ENCODE results near the gene RREB1. TPM values are rescaled to one million over a fixed set of nuclear protein-coding genes. Genes with fewer than 3 reads are reported as not detected.

The RREB1 gene
- total and polyA plus RNA-seq, 2 donors (not counting 3 experiments of a cell fraction or from before 2014, with no cell fraction given), result 3.7 to 33.0 TPM

DNA sequence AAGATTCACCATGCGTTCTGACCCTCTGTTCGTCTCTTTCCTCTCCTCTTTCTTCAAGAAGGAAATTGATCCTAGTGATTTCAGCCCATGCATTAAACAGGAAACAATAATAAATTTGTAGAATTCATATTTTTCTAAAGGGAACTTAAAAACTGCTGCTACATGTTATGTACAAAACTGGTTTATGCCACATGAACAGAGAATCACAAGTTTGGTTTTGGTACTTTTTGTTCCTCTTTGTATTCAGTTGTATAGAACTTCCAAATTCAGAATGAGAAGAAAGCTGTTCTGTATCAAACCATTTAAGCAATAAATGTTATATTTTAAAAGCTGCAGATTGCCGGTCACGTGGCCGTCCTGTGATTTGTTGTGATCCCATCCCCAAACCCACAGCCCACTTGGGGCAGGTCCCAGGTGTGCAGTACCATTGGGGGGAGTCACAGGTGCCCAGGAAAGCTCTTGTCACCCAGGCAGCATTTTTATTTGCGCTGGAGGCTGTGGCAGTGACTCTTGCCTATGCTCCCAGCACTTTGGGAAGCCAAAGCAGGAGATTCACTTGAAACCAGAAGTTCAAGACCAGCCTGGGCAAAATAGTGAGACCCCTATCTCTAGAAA is 144.0 kb downstream of the RREB1 start:
- BruUV-seq (replicated peaks), result no TSS peak
- Histone ChIP-seq H3K4me1 (ENCODE audit: control insufficient read depth, extremely low read depth, insufficient read depth, low read length) (no peaks in the 10 kb centered on the region), H4K20me1 (replicated peaks; ENCODE audit: control insufficient read depth, extremely low read depth, insufficient read depth, low read length) (no peaks in the 10 kb centered on the region), H2AFZ (ENCODE audit: low read depth, low read length) (no peak overlapping the region), H3K36me3 (ENCODE audit: control insufficient read depth in 2 of 2, extremely low read depth in 1 of 2, insufficient read depth in 2 of 2, low read length in 2 of 2) (peaks cover 5 to 33% of the 10 kb centered on the region in 2 experiments), H3K4me2 (ENCODE audit: insufficient read depth, low read length) (no peak overlapping the region), H3K27me3 (ENCODE audit: control insufficient read depth in 2 of 2, insufficient read depth in 2 of 2, low read length in 2 of 2) (no peaks in the 10 kb centered on the region), H3K79me2 (ENCODE audit: control insufficient read depth, insufficient read depth, low read length) (no peaks in the 10 kb centered on the region), H3K9me1 (replicated peaks; ENCODE audit: control insufficient read depth, extremely low read depth, insufficient read depth, low read length) (no peaks in the 10 kb centered on the region), H3K4me3 (replicated peaks in 1 of 3; ENCODE audit: insufficient read depth in 1 of 3, low read depth in 1 of 3, low read length in 3 of 3) (no peak overlapping the region), H3K27ac (ENCODE audit: insufficient read depth, low read depth, low read length) (no peak overlapping the region), H3K9ac (replicated peaks; ENCODE audit: extremely low read depth, insufficient read depth, low read length) (no peak overlapping the region), H3K9me3 (replicated peaks; ENCODE audit: control insufficient read depth, insufficient read depth, low read length) (no peaks in the 10 kb centered on the region)
- intact Hi-C loops (cut with micrococcal nuclease) (no loop called here), dilution Hi-C loops (cut with MboI; ENCODE audit: extremely low pct_ligation_motif_present, low sequenced_read_pairs) (no loop called here)
- FAIRE-seq, result no peak
- ChIA-PET CTCF (interaction anchor here (0.9 to 1.2 kb wide), 2 partner anchors 9 to 10 kb away, joined by 3 to 5 read pairs; no protein-coding TSS in a partner anchor), POLR2A (no interaction called here)
- no peak for TF ChIP-seq MAX (IDR thresholded peaks at IDR 0.05; ENCODE audit: insufficient read depth, insufficient read length)
- no peak for TF ChIP-seq POLR2A (IDR thresholded peaks at IDR 0.05; ENCODE audit: low read depth, low read length)
- no peak for TF ChIP-seq FOS (IDR thresholded peaks at IDR 0.05; ENCODE audit: borderline replicate concordance, insufficient read depth, low read length)
- TF ChIP-seq EZH2 (IDR thresholded peaks at IDR 0.05; ENCODE audit: borderline replicate concordance, low read depth, low read length, severe bottlenecking), result no peak
- no peak for TF ChIP-seq POLR2AphosphoS5 (IDR thresholded peaks at IDR 0.05; ENCODE audit: insufficient read depth, low read depth, low read length)
- TF ChIP-seq, protein P1, sequence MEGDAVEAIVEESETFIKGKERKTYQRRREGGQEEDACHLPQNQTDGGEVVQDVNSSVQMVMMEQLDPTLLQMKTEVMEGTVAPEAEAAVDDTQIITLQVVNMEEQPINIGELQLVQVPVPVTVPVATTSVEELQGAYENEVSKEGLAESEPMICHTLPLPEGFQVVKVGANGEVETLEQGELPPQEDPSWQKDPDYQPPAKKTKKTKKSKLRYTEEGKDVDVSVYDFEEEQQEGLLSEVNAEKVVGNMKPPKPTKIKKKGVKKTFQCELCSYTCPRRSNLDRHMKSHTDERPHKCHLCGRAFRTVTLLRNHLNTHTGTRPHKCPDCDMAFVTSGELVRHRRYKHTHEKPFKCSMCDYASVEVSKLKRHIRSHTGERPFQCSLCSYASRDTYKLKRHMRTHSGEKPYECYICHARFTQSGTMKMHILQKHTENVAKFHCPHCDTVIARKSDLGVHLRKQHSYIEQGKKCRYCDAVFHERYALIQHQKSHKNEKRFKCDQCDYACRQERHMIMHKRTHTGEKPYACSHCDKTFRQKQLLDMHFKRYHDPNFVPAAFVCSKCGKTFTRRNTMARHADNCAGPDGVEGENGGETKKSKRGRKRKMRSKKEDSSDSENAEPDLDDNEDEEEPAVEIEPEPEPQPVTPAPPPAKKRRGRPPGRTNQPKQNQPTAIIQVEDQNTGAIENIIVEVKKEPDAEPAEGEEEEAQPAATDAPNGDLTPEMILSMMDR (IDR thresholded peaks at IDR 0.05; ENCODE audit: extremely low read depth in 1 of 2, insufficient read depth in 1 of 2, low read depth in 1 of 2, low read length in 2 of 2), result no peak
- DNase-seq (ENCODE audit: low read depth, low spot score), result no peak

All from endothelial cell of umbilical vein (primary cell).